Measurements from ENCODE around the gene ENOPH1.

DNA sequence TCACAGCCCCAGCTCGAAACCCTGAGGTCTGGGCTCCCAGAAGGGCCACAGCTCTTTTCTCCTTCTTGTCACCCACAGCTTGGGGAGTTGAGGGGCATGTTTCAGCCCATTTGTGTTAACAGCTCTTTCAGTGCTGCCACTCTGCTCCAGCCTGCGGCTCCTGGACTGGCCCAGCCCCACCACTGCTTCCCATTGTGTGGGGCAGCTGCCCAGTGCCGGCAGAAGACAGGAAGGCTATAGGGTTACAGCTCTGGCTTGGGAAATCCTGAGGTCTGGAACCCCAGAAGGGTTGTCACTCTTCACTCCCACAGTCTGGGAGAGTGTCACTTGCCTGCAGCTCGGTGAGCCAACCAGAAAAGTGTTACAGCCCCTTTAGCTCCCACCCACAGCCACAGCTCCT lies 49.6 kb upstream of the ENOPH1 start:
- TF ChIP-seq EZH2 (IDR thresholded peaks at IDR 0.05; ENCODE audit: borderline replicate concordance, low read length), result no peak
- TF ChIP-seq, protein P1, sequence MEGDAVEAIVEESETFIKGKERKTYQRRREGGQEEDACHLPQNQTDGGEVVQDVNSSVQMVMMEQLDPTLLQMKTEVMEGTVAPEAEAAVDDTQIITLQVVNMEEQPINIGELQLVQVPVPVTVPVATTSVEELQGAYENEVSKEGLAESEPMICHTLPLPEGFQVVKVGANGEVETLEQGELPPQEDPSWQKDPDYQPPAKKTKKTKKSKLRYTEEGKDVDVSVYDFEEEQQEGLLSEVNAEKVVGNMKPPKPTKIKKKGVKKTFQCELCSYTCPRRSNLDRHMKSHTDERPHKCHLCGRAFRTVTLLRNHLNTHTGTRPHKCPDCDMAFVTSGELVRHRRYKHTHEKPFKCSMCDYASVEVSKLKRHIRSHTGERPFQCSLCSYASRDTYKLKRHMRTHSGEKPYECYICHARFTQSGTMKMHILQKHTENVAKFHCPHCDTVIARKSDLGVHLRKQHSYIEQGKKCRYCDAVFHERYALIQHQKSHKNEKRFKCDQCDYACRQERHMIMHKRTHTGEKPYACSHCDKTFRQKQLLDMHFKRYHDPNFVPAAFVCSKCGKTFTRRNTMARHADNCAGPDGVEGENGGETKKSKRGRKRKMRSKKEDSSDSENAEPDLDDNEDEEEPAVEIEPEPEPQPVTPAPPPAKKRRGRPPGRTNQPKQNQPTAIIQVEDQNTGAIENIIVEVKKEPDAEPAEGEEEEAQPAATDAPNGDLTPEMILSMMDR (conservative IDR thresholded peaks at IDR 0.05 in 1 of 2, IDR thresholded peaks at IDR 0.05 in 1 of 2; ENCODE audit: extremely low read depth in 1 of 2, insufficient read depth in 1 of 2, low read depth in 1 of 2, low read length in 2 of 2), result no peak
